Measurements from ENCODE around the gene KCNK13.
"Not testable (repeated sequence)": the region's sequence is repeated elsewhere in the genome, so short reads cannot be mapped to it uniquely, and the experiment has no call there.

Gene KCNK13

GRCh38 chr14:90060965-90061684, 669 bp upstream of the KCNK13 start:
- no peak for DNase-seq (ENCODE audit: low read depth)

GRCh38 chr14:90062127-90062794, 467 bp downstream of the KCNK13 start:
- DNase-seq (ENCODE audit: low read depth): no peak

DNA sequence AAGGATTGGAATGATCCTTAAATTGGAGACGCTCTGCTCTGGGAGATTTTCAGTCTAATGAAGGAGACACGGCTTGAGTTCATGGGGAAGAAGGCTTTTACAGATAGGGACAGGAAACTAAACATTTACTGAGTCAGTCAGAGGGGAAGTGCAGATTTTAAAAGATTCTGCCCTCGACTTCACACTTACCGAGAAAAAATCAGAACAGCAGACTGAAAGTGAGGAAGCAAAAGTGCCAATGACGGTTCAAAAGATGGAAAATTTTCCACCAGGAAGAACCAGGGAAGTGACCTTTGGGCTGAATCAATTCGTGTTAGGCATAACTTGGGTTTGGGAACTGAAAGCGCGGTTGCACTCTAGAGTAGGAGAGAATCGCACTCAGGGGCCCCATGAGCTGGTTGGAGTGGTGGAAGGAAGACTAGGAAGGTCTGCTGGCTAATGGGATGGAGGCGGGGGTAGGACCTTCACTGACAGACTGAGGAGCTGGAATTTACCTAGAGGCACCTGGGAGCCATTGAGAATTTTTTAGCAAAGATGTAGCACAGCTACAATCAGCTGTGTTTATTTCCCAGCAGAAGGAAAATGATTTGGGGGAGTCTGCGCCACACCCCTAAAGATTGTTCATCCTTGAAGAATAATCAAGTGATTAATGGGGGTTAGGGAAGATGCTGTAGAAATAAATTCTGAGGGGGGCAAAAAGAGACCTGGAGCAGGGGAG, 1.2 kb downstream of the KCNK13 start:
- no peak for DNase-seq (ENCODE audit: low read depth)

DNA sequence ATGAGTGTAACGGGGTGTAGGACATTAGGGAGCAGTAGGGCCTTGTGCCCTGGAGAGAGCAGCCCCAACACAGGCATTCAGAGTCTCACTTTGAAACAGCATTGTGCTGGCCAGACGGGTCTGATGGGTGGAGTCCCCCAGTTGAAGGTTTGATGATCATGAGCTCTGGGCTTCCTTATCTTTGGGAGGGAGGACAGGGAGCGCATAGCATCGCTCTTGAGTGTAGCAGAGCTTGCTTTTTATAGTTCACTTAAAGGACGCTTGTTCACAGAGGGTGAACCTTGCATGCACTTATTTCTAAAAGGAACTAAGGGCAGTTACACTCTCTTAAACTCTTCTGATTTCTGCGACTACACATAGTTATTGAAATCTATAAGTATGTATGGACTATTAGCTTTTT, 10.6 kb downstream of the KCNK13 start:
- no peak for DNase-seq (ENCODE audit: low read depth)

- no peak for DNase-seq (ENCODE audit: low read depth)
These were observed 17.8 kb downstream of the KCNK13 start for GRCh38 chr14:90079576-90079975.

DNA sequence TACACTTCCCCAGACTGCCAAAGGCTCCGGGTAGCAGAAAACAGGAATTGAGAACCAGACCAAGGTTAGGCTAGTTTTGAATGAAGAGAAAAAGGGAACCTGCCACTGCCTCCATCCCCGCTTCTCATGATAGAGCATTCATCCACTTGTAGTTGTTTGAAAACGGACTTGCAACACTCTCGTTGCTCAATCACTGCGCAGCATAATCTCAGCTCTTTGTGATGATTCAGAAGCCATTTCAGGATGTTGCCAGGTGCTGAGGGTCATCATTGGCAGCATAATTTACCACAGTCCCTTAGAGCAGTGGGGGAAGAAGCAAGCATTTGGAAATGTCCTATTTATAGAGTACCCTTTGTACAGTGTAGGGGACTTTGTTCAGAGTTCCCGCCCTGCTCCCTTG, 25.6 kb downstream of the KCNK13 start:
- DNase-seq (ENCODE audit: low read depth): no peak

- DNase-seq (ENCODE audit: low read depth): no peak
These were observed 26.4 kb downstream of the KCNK13 start for GRCh38 chr14:90088176-90088575.

GRCh38 chr14:90089486-90089885, 27.7 kb downstream of the KCNK13 start:
- not testable (repeated sequence) for DNase-seq (ENCODE audit: low read depth)

DNA sequence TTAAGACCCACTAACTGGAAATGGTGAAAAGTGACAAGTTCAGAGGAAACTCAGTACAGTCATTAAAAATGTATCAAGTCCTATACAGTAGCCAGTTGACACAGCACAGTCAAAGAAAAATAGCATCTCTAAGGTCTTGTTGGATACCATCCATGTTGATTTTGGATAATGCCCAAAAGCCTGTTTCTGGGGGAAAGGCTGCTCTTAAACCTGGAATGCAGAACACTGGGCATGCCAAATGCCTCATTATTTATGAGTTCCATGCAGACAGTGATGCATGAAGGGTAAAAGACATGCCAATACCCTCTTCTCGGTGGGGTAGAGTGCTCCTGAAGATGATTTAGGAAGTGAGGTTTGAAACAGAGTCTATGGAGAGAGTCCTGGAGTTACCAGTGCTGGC, 29.6 kb downstream of the KCNK13 start:
- DNase-seq (ENCODE audit: low read depth): no peak

DNA sequence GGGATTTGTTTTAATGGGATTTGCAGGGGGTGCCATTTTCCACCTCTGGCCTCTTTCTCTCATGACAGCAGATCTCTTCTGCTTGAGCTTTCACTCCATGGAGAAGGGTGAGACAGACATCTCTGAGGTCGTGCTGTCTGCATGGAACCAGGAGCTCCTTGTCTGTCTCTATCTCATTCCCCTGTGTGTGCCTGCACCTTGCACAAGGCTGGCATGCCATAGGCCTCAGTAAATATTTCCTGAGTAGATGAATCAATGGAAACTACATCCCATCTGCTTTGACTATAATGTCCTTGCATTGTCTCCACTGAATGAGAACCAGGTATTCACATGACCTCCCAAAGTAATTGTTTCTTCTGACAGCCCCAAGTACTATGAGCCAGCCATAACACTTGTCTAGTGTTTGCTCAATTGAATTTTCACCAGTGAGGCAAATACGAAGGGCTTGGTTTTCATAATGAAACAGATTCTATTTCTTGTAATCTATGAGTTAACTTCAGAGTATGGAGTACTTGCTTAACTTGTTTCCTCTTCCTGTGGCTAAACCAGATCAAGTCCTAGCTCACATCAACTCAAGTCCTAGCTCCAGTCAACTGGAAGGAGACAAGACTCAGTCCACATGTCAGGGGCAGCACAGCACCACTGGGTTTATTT, 32.3 kb downstream of the KCNK13 start:
- DNase-seq (ENCODE audit: low read depth): no peak

DNA sequence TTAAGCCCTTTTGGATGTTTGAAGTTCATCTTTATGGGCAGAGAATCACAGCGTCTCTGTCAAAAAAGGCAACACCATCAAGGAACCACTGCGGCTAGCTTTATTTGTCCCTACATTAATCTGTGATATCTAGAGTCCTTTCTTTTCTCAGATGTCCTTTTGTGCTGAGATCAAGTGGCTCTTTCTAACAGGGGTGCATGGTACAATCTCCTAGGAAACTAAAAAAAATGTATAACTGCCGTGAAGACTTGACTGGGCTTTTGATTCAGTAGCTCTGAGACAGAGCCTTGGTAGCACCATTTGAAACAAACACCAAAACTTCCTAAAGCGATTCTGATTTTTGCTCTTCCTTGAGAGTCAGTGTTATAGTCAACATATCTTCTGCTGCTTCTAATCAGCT, 33.3 kb downstream of the KCNK13 start:
- DNase-seq (ENCODE audit: low read depth): no peak

DNA sequence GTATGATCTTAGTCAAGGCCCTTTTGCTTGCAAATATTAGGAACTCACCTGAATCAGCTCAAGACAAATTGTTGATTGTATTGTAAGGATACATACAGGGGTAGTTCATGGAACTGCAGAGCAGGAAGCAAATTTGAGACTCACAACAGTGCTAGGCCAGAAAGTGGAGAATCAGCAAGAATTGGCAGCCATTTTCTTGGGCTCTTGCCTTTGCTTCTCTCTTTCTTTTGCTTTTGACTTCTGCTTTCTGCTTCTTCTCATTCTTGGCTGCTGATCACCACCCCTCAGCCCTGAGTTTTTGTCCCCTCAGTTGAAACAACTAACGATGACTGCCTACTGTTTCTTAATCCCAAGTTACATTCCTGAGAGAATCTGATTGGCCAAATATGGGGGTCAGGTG, 34.8 kb downstream of the KCNK13 start:
- no peak for DNase-seq (ENCODE audit: low read depth)

DNA sequence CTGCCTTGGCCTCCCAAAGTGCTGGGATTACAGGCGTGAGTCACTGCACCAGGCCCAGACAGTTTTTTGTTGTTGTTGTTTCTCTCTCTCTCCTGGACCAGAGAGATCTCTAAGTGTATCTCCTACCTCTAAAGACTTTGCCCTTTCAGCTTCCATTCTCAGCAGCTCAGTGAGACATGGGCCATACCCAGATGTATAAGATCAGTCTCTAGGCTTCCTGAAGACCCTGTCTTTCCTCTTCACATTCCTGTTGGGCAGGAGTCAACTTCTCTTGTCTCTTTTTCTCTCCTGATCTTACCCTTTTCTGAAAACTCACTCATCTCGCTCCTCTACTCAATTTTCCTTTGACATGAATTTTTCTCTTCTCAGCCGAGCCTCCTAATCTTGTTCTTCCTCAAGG, 42.0 kb downstream of the KCNK13 start:
- no peak for DNase-seq (ENCODE audit: low read depth)

GRCh38 chr14:90105756-90106155, 44.0 kb downstream of the KCNK13 start:
- no peak for DNase-seq (ENCODE audit: low read depth)

DNA sequence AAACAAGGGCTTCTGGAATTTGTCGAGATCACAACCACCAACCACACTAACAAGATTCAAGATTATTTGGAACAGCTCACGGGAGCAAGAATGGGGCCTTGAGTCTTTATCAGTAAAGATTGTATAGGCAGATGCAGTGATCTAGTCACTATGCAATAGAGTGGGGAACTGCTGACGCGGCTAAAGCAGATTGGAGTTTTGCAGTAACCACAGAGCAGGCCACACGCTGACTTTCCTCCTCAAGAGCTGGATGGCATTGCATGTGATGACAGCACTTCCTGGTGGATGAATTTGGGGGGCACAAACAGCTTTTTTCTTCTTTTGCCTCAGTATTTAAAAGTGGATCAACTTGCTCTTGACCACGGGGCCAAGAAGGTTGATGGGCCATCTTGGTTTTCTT, 46.0 kb downstream of the KCNK13 start:
- no peak for DNase-seq (ENCODE audit: low read depth)

GRCh38 chr14:90109858-90110257, 48.1 kb downstream of the KCNK13 start:
- DNase-seq (ENCODE audit: low read depth): no peak

- DNase-seq (ENCODE audit: low read depth): peak; percentile 51
These were observed 50.2 kb downstream of the KCNK13 start for GRCh38 chr14:90111895-90112534.

- DNase-seq (ENCODE audit: low read depth): no peak
These were observed 52.8 kb downstream of the KCNK13 start for GRCh38 chr14:90114554-90114953.

GRCh38 chr14:90115780-90116179, 54.0 kb downstream of the KCNK13 start:
- DNase-seq (ENCODE audit: low read depth): no peak

DNA sequence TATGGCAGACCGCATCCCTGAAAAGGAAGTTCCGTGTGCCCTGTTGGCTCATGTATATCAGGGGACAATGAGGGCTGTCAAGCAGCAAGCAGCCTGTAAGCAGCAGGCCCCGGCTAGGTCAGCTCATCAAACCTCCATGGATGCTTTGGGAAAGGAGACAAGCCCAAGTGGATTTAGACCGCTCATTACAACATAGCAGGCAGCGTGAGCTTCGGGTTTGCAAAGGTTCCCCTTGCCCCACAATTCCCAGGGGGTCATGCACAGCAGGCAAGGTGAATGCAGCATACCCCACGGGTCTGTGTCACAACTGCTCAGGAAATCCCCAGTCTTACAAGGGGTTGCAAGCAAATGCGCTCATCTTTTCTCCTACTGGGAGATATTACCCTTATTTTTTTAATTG, 54.6 kb downstream of the KCNK13 start:
- DNase-seq (ENCODE audit: low read depth): no peak

- no peak for DNase-seq (ENCODE audit: low read depth)
These were observed 56.2 kb downstream of the KCNK13 start for GRCh38 chr14:90118027-90118426.

DNA sequence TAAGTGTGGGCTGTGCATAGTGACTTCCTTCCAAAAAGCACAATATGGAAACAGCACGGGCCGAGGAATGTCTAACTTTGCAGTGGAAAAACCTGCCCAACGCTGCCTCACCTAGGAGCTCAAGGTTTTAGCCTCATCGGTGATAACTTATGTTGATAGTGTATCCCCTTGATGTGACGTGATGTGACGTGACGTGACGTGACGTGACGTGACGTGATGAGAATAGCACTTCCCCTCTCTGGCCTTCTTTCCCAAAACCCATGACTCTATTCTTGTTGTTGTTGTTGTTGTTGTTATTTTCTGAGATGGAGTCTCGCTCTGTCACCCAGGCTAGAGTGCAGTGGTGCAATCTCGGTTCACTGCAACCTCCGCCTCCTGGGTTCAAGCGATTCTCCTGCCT, 64.5 kb downstream of the KCNK13 start:
- DNase-seq (ENCODE audit: low read depth): no peak

Data from GM04503 (cell line).